K562 (cell line): ENCODE data around the gene PLA2G4D. TPM values are rescaled to one million over a fixed set of nuclear protein-coding genes. Genes with fewer than 3 reads are reported as not detected.

Experiments used
- ATAC-seq: fragments of 200-7000 bp; cut with Tn5 transposase; 3 replicates; pipeline ENCODE4 v1.9.1; 2020; ENCODE audit warnings: moderate library complexity
- BruUV-seq: library from RNA; stranded (reverse); fragments of 400-500 nt; replicated peaks from 2 replicates; lab custom pipeline; 2021; lab: Mats Ljungman, UMichigan
- CTCF ChIA-PET: fragments of 300-600 bp; formaldehyde crosslinking; extraction: SDS; loops from one replicate; lab custom pipeline; 2021; ENCODE audit warnings: low intra/inter-chr PET ratio; lab: Yijun Ruan, JAX
- POLR2A ChIA-PET: fragments of 300-600, 350-650 bp; sonication (Branson Sonifier 250); formaldehyde crosslinking; extraction: SDS; loops from one replicate; lab custom pipeline; 2021; ENCODE audit warnings: antibody characterized with exemption, inconsistent platforms; lab: Yijun Ruan, JAX
- DNase-seq, 4 experiments: peaks; one replicate each; pipeline versions ENCODE4 v3.0.0 to v3.0.0-alpha.2; 2011 to 2018; ENCODE audit warnings: low spot score in 3 of 4, mixed read lengths in 3 of 4; ENCODE audit errors: extremely low read depth in 1 of 4
- FAIRE-seq: peaks from 2 replicates; lab custom pipeline; 2011; peaks lifted over from hg19 to GRCh38; lab: Jason Lieb, UNC
- H2AFZ ChIP-seq: 2 replicates; pipeline ENCODE4 v1.6.0; 2011; ENCODE audit warnings: low read depth, low read length, control low read depth, inconsistent platforms
- H3K27ac ChIP-seq: fragments of 200-600 bp; 3 replicates; pipeline ENCODE4 v1.8.0; 2011; ENCODE audit warnings: low read depth, mild to moderate bottlenecking, control low read depth, inconsistent platforms, low read length, moderate library complexity, mixed read lengths; ENCODE audit errors: extremely low read depth
- H3K27me3 ChIP-seq, 2 experiments: fragments of 300-600 bp in 1 of 2; 2 replicates in 1 of 2; 3 replicates in 1 of 2; pipeline versions ENCODE4 v1.6.0 to v1.8.0; 2011; ENCODE audit warnings: inconsistent platforms in 2 of 2, low read length in 2 of 2, mild to moderate bottlenecking in 1 of 2, mixed read lengths in 1 of 2, moderate library complexity in 1 of 2; ENCODE audit not compliant: control insufficient read depth in 2 of 2, insufficient read depth in 2 of 2
- H3K36me3 ChIP-seq: fragments of 300-600 bp; 3 replicates; pipeline ENCODE4 v1.8.0; 2011; ENCODE audit warnings: mild to moderate bottlenecking, low read length, inconsistent platforms; ENCODE audit not compliant: control insufficient read depth, insufficient read depth
- H3K4me1 ChIP-seq, 2 experiments: fragments of 200-600 bp in 1 of 2; replicated peaks in 1 of 2; 2 replicates in 1 of 2; 3 replicates in 1 of 2; pipeline versions ENCODE4 v1.5.1 to v1.8.0; 2011; ENCODE audit warnings: inconsistent platforms in 2 of 2, low read length in 2 of 2, mild to moderate bottlenecking in 1 of 2, mixed read lengths in 1 of 2, moderate library complexity in 1 of 2; ENCODE audit not compliant: control insufficient read depth in 2 of 2, insufficient read depth in 2 of 2
- H3K4me2 ChIP-seq: 2 replicates; pipeline ENCODE4 v1.6.1; 2011; ENCODE audit warnings: low read length, control low read depth, inconsistent platforms, mixed read lengths; ENCODE audit not compliant: insufficient read depth
- H3K4me3 ChIP-seq: fragments of 200-600 bp; sonication (generic), shearing (Covaris generic); 2 replicates; pipeline ENCODE4 v1.5.1; 2016; ENCODE audit warnings: control low read depth, inconsistent platforms
- H3K79me2 ChIP-seq: fragments of 200-600 bp; 3 replicates; pipeline ENCODE4 v1.8.0; 2011; ENCODE audit warnings: low read length, inconsistent platforms; ENCODE audit not compliant: control insufficient read depth, insufficient read depth
- H3K9ac ChIP-seq, 2 experiments: 2 replicates each; pipeline versions ENCODE4 v1.6.0 to v1.6.1; 2011; ENCODE audit warnings: low read depth in 2 of 2, low read length in 2 of 2, control low read depth in 1 of 2, inconsistent platforms in 1 of 2, mild to moderate bottlenecking in 1 of 2, mixed read lengths in 1 of 2; ENCODE audit not compliant: insufficient read depth in 1 of 2
- H3K9me1 ChIP-seq: one replicate; pipeline ENCODE4 v1.6.0; 2011; ENCODE audit warnings: inconsistent platforms, mild to moderate bottlenecking, low read length, moderate library complexity; ENCODE audit not compliant: control insufficient read depth, insufficient read depth
- H3K9me3 ChIP-seq: replicated peaks from 2 replicates; pipeline ENCODE4 v1.5.1; 2011; ENCODE audit warnings: low read depth, low read length, inconsistent platforms; ENCODE audit not compliant: control insufficient read depth, insufficient read depth
- H4K20me1 ChIP-seq: replicated peaks from 2 replicates; pipeline ENCODE4 v1.6.1; 2011; ENCODE audit warnings: low read length, inconsistent platforms, mixed read lengths; ENCODE audit not compliant: control insufficient read depth, insufficient read depth
- BDP1 ChIP-seq: IDR thresholded peaks from 3 replicates; pipeline ENCODE4 v1.6.1; 2011; ENCODE audit not compliant: insufficient read length, insufficient read depth
- CREM ChIP-seq: IDR thresholded peaks from 2 replicates; pipeline ENCODE4 v1.6.1; 2014; ENCODE audit warnings: antibody characterized with exemption, low read depth
- CTBP1 ChIP-seq: fragments of 450-650 bp; IDR thresholded peaks from 2 replicates; pipeline ENCODE4 v1.6.1; 2016; ENCODE audit warnings: borderline replicate concordance
- DEAF1 ChIP-seq: fragments of 450-650 bp; formaldehyde crosslinking; IDR thresholded peaks from 2 replicates; pipeline ENCODE4 v1.4.0; 2020; ENCODE audit warnings: mild to moderate bottlenecking, moderate library complexity
- KLF16 ChIP-seq: IDR thresholded peaks from 2 replicates; pipeline ENCODE4 v1.6.1; 2016; ENCODE audit warnings: antibody characterized with exemption
- NKRF ChIP-seq: fragments of 450-650 bp; IDR thresholded peaks from 2 replicates; pipeline ENCODE4 v1.6.1; 2016; ENCODE audit warnings: borderline replicate concordance
- POLR2H ChIP-seq: IDR thresholded peaks from 2 replicates; pipeline ENCODE4 v1.6.1; 2016; ENCODE audit warnings: missing genetic modification characterization, low read depth, mild to moderate bottlenecking, control low read depth, missing compliant biosample characterization, moderate library complexity
- STAG1 ChIP-seq: sonication (generic); formaldehyde crosslinking; IDR thresholded peaks from 2 replicates; pipeline ENCODE4 v1.5.0; 2020; ENCODE audit warnings: missing genetic modification reagents, borderline replicate concordance
- ZBTB12 ChIP-seq: fragments of 250-450 bp; sonication (Bioruptor Pico); IDR thresholded peaks from 2 replicates; pipeline ENCODE4 v1.4.0; 2020
- ZBTB33 ChIP-seq: sonication (generic); formaldehyde crosslinking; IDR thresholded peaks from 2 replicates; pipeline ENCODE4 v1.8.1; 2023; ENCODE audit warnings: mild to moderate bottlenecking, missing genetic modification reagents
- ZNF217 ChIP-seq: sonication (generic); formaldehyde crosslinking; IDR thresholded peaks from 2 replicates; pipeline ENCODE4 v1.8.0; 2022; ENCODE audit warnings: mild to moderate bottlenecking, missing genetic modification reagents
- ZNF551 ChIP-seq: fragments of 250-450 bp; sonication (Bioruptor Pico); IDR thresholded peaks from 2 replicates; pipeline ENCODE4 v1.5.0; 2021; ENCODE audit warnings: mild to moderate bottlenecking, moderate library complexity
- ZNF668 ChIP-seq: fragments of 250-450 bp; sonication (Bioruptor Pico); IDR thresholded peaks from 2 replicates; pipeline ENCODE4 v1.8.0; 2022; ENCODE audit warnings: mild to moderate bottlenecking, inconsistent platforms
- WGBS: fragments of 100-300 bp; shearing (Covaris generic); methylation state at CpG from one replicate; pipeline ENCODE4 v1.1.6; 2016; ENCODE audit warnings: low coverage, mixed read lengths; ENCODE audit not compliant: insufficient coverage; ENCODE audit errors: missing lambda C conversion rate; 5-methylcytosine and 5-hydroxymethylcytosine counted together
- in situ Hi-C: fragments of 300-500 bp; cut with MboI; formaldehyde crosslinking; loops from 4 replicates; pipeline ENCODE4 v1.15.0; 2018; ENCODE audit warnings: inconsistent platforms, mixed read lengths
- intact Hi-C: fragments of 100-400 bp; cut with micrococcal nuclease; formaldehyde crosslinking; loops from 2 replicates; pipeline ENCODE4 v1.14.2; 2022
- polyA plus RNA-seq, 8 experiments: library from polyadenylated mRNA; depleted of rRNA in 4 of 8; stranded (reverse) in 5 of 8; unstranded in 3 of 8; fragments of >200 nt; fragmentation: Nextera tagmentation in 2 of 8; fragmentation: Illumina TruSeq in 1 of 8; extraction: Ambion mirVana in 2 of 8; extraction: Trizol in 1 of 8; gene quantifications; 2 replicates each; pipeline versions ENCODE4 v1.2.1 to v1.2.3, GENCODE V29; 2011 to 2014; ENCODE audit warnings: inconsistent platforms in 1 of 8, missing spikeins in 1 of 8
- total RNA-seq, 7 experiments: library from RNA; depleted of rRNA in 6 of 7; stranded (reverse); fragments of >200 nt in 6 of 7; fragmentation: Illumina TruSeq in 2 of 7; extraction: Trizol in 2 of 7; gene quantifications; 2 replicates each; pipeline versions ENCODE4 v1.2.1 to v1.2.3, GENCODE V29; 2011 to 2021; ENCODE audit warnings: low replicate concordance in 1 of 7

The PLA2G4D gene
- total and polyA plus RNA-seq, 9 of the 15 experiments (the other 6 are each of a cell fraction or from before 2014, with no cell fraction given) = 0.04 TPM; not detected in 8

- Histone ChIP-seq H3K36me3 (no peaks in the 10 kb centered on the region), H3K27ac (no peak overlapping the region), H3K9ac (peak overlapping the region in 1 of 2 experiments; percentile 56; a peak in 1 of 4 replicates), H3K9me1 (no peaks in the 10 kb centered on the region), H3K27me3 (peaks cover 33 to 83% of the 10 kb centered on the region in 2 experiments), H3K79me2 (no peaks in the 10 kb centered on the region), H3K4me3 (no peak overlapping the region), H3K9me3 (no peaks in the 10 kb centered on the region), H2AFZ (no peak overlapping the region), H3K4me1 (peaks cover 0 to 20% of the 10 kb centered on the region in 2 experiments; a peak in 3 of 5 replicates), H4K20me1 (peaks cover 16% of the 10 kb centered on the region), H3K4me2 (no peak overlapping the region; the same call in 1 of the 2 replicates)
- DNase-seq = peak; percentile 77 to 83 (median 80)
- ChIA-PET CTCF (interaction anchor here (0.6 to 2.7 kb wide), 6 partner anchors 19 to 301 kb away, joined by 3 to 18 read pairs (median 4); no protein-coding TSS in a partner anchor), POLR2A (interaction anchor here (1.1 kb wide), 1 partner anchor 95 kb away, joined by 3 read pairs; no protein-coding TSS in a partner anchor)
- FAIRE-seq = peak; percentile 95
- intact Hi-C loops (loop anchor here (1.0 to 5.0 kb wide), 3 partner anchors 18 to 95 kb away; no protein-coding TSS in a partner anchor), in situ Hi-C loops (no loop called here)
- 4% methylated on average over 29 of the region's 29 CpGs for WGBS
- no TSS peak for BruUV-seq
- ATAC-seq = peak; percentile 96
- no peak for TF ChIP-seq BDP1
- no peak for TF ChIP-seq ZNF217 (CRISPR knock-in tag)
- no peak for TF ChIP-seq NKRF
- peak; percentile 75; the same call in 1 of the 2 replicates for TF ChIP-seq STAG1 (CRISPR knock-in tag)
- no peak for TF ChIP-seq ZNF551 (CRISPR knock-in tag)
- no peak for TF ChIP-seq POLR2H (tag)
- TF ChIP-seq DEAF1 (CRISPR knock-in tag) = no peak
- peak; percentile 8; the same call in 1 of the 2 replicates for TF ChIP-seq CTBP1
- no peak for TF ChIP-seq ZBTB12 (CRISPR knock-in tag)
- peak; percentile 59 for TF ChIP-seq CREM
- TF ChIP-seq ZNF668 = no peak
- no peak for TF ChIP-seq ZBTB33
- peak; percentile 51; the same call in 1 of the 2 replicates for TF ChIP-seq KLF16
These were observed 9.7 kb downstream of the PLA2G4D start for GRCh38 chr15:42084465-42085235.
